Suprapubic skin (tissue), 4 donors: ENCODE measurements around the gene PHF21A. TPM values are rescaled to one million over a fixed set of nuclear protein-coding genes. Genes with fewer than 3 reads are reported as not detected.

ENCODE experiments used
- DNase-seq, 2 donors: peaks; one replicate each; pipeline ENCODE4 v3.0.0-alpha.2; 2019; ENCODE audit warnings: low spot score in 2 of 2
- H3K27ac ChIP-seq: fragments of 200-600 bp; sonication (generic); one replicate; pipeline ENCODE4 v1.5.1; 2019
- H3K27me3 ChIP-seq: fragments of 200-600 bp; sonication (generic); one replicate; pipeline ENCODE4 v1.5.1; 2019
- H3K36me3 ChIP-seq: fragments of 200-600 bp; sonication (generic); one replicate; pipeline ENCODE4 v1.5.1; 2019
- H3K4me1 ChIP-seq: fragments of 200-600 bp; sonication (generic); one replicate; pipeline ENCODE4 v1.5.1; 2019
- H3K4me3 ChIP-seq: fragments of 200-600 bp; sonication (generic); one replicate; pipeline ENCODE4 v1.5.1; 2019; ENCODE audit warnings: mild to moderate bottlenecking
- H3K9me3 ChIP-seq: fragments of 200-600 bp; sonication (generic); one replicate; pipeline ENCODE4 v1.5.1; 2019
- CTCF ChIP-seq, 2 donors: fragments of 200-600 bp in 1 of 2; fragments of 450-650 bp in 1 of 2; sonication (generic) in 1 of 2; IDR thresholded peaks; one replicate each; pipeline ENCODE4 v1.5.1; 2016 to 2019; ENCODE audit warnings: antibody characterized with exemption in 2 of 2, mild to moderate bottlenecking in 1 of 2, moderate library complexity in 1 of 2
- EP300 ChIP-seq: sonication (generic); formaldehyde crosslinking; IDR thresholded peaks from one replicate; pipeline ENCODE4 v1.6.1; 2017; ENCODE audit warnings: antibody characterized with exemption
- POLR2A ChIP-seq, 2 donors: fragments of 450-650 bp; IDR thresholded peaks; one replicate each; pipeline ENCODE4 v1.6.1; 2017; ENCODE audit warnings: antibody characterized with exemption in 2 of 2, mild to moderate bottlenecking in 2 of 2, moderate library complexity in 2 of 2
- POLR2AphosphoS5 ChIP-seq, 3 donors: sonication (generic); formaldehyde crosslinking; IDR thresholded peaks; one replicate each; pipeline ENCODE4 v1.6.1; 2017; ENCODE audit warnings: antibody characterized with exemption in 3 of 3
- WGBS: methylation state at CpG from one replicate; pipeline ENCODE4 v1.1.5; 2018; 5-methylcytosine and 5-hydroxymethylcytosine counted together
- total RNA-seq, 4 donors: library from RNA; depleted of rRNA; stranded (reverse); fragments of >200 nt; gene quantifications; one replicate each; pipeline ENCODE4 v1.1.0, GENCODE V29; 2016

The PHF21A gene
- total RNA-seq, 4 donors from 2014 or later = 15.1 to 89.2 (median 26.6) TPM

GRCh38 chr11:46108751-46109150 is 12.5 kb downstream of the PHF21A start:
- Histone ChIP-seq H3K9me3 (no peaks in the 10 kb centered on the region), H3K27ac (no peak overlapping the region), H3K4me1 (peaks cover 35% of the 10 kb centered on the region), H3K36me3 (no peaks in the 10 kb centered on the region), H3K4me3 (no peak overlapping the region), H3K27me3 (no peaks in the 10 kb centered on the region)
- TF ChIP-seq CTCF (IDR thresholded peaks at IDR 0.05) = no peak
- TF ChIP-seq POLR2AphosphoS5 (IDR thresholded peaks at IDR 0.05) = no peak
- no peak for TF ChIP-seq EP300
- TF ChIP-seq POLR2A (IDR thresholded peaks at IDR 0.05) = no peak
- DNase-seq = no peak
- WGBS = 88% methylated on average over 2 of the region's 2 CpGs

GRCh38 chr11:46107780-46108179 is 13.5 kb downstream of the PHF21A start:
- H3K27ac ChIP-seq = no peak overlapping the region
- WGBS = 86% methylated on average over 2 of the region's 2 CpGs
- no peaks in the 10 kb centered on the region for H3K27me3 ChIP-seq
- no peak for DNase-seq
- H3K9me3 ChIP-seq = no peaks in the 10 kb centered on the region
- no peaks in the 10 kb centered on the region for H3K36me3 ChIP-seq
- no peak overlapping the region for H3K4me3 ChIP-seq
- TF ChIP-seq POLR2AphosphoS5 (IDR thresholded peaks at IDR 0.05) (no peak), POLR2A (IDR thresholded peaks at IDR 0.05) (no peak), CTCF (IDR thresholded peaks at IDR 0.05) (no peak), EP300 (no peak)
- peaks cover 33% of the 10 kb centered on the region for H3K4me1 ChIP-seq

GRCh38 chr11:46107408-46107718 is 13.9 kb downstream of the PHF21A start:
- Histone ChIP-seq H3K9me3 (no peaks in the 10 kb centered on the region), H3K27me3 (no peaks in the 10 kb centered on the region), H3K36me3 (no peaks in the 10 kb centered on the region), H3K4me1 (peaks cover 29% of the 10 kb centered on the region), H3K4me3 (no peak overlapping the region), H3K27ac (no peak overlapping the region)
- 87% methylated on average over 4 of the region's 4 CpGs for WGBS
- DNase-seq = no peak
- no peak for TF ChIP-seq EP300
- TF ChIP-seq CTCF (IDR thresholded peaks at IDR 0.05) = no peak
- no peak for TF ChIP-seq POLR2AphosphoS5 (IDR thresholded peaks at IDR 0.05)

GRCh38 chr11:46106530-46107407 is 14.5 kb downstream of the PHF21A start:
- Histone ChIP-seq H3K9me3 (no peaks in the 10 kb centered on the region), H3K27me3 (no peaks in the 10 kb centered on the region), H3K36me3 (no peaks in the 10 kb centered on the region), H3K4me3 (no peak overlapping the region), H3K27ac (no peak overlapping the region), H3K4me1 (peaks cover 29% of the 10 kb centered on the region)
- DNase-seq = no peak
- TF ChIP-seq EP300 (no peak), POLR2A (IDR thresholded peaks at IDR 0.05) (no peak), CTCF (IDR thresholded peaks at IDR 0.05) (no peak), POLR2AphosphoS5 (IDR thresholded peaks at IDR 0.05) (no peak)
- 39% methylated on average over 5 of the region's 5 CpGs for whole genome bisulfite sequencing

GRCh38 chr11:46105926-46106325 is 15.3 kb downstream of the PHF21A start:
- WGBS = 53% methylated on average over 2 of the region's 2 CpGs
- no peak overlapping the region for H3K4me3 ChIP-seq
- no peaks in the 10 kb centered on the region for H3K27me3 ChIP-seq
- no peak overlapping the region for H3K27ac ChIP-seq
- no peak for TF ChIP-seq CTCF (IDR thresholded peaks at IDR 0.05)
- no peak for TF ChIP-seq POLR2A (IDR thresholded peaks at IDR 0.05)
- no peak for TF ChIP-seq POLR2AphosphoS5 (IDR thresholded peaks at IDR 0.05)
- no peak for TF ChIP-seq EP300
- H3K9me3 ChIP-seq = no peaks in the 10 kb centered on the region
- DNase-seq = no peak
- H3K36me3 ChIP-seq = no peaks in the 10 kb centered on the region
- H3K4me1 ChIP-seq = peaks cover 30% of the 10 kb centered on the region
